GM19324 (cell line): ENCODE data around the gene KIF3B.
"Not testable (repeated sequence)": the region's sequence is repeated elsewhere in the genome, so short reads cannot be mapped to it uniquely, and the experiment has no call there.

Experiments used
- ATAC-seq: cut with Tn5 transposase; IDR thresholded peaks from one replicate; pipeline ENCODE4 v1.9.1; 2021; ENCODE audit warnings: mild to moderate bottlenecking, moderate library complexity; ENCODE audit not compliant: unreplicated experiment, low FRiP score

The KIF3B gene

DNA sequence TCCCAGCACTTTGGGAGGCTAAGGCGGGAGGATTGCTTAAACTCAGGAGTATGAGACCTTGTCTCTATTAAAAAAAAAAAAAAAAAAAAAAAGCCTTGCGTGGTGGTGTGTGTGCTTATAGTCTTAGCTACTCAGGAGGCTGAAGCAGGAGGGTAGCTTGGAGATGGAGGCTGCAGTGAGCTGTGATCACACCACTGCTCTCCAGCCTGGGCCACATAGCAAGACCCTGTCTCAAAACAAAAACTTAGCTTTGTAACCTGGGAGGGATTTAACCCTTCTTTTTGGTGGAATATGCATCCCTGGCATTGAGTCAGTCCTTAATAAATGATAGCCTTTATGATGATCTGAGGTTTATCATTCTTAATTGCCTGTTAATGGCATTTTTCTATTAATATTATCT is 93.4 kb downstream of the KIF3B start:
- ATAC-seq, result no peak

DNA sequence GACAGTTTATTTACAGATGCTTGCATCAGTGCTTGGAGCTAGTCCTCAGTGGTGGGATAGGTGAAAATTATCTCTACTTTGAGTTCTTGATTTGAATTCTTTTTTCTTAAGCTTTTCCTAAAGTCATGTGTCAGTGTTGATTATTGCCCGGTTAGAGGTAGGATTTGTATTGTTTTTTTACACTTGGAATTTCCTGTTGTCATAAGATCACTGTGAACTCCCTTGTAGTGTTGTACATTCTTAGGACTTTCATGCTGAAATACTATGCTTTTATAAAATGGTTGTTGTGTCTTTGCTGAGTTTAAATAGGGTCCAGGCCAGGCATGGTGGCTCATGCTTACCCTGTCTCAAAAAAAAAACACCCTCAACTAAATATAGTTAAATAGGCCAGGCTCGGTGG is 101.0 kb downstream of the KIF3B start:
- no peak for ATAC-seq

DNA sequence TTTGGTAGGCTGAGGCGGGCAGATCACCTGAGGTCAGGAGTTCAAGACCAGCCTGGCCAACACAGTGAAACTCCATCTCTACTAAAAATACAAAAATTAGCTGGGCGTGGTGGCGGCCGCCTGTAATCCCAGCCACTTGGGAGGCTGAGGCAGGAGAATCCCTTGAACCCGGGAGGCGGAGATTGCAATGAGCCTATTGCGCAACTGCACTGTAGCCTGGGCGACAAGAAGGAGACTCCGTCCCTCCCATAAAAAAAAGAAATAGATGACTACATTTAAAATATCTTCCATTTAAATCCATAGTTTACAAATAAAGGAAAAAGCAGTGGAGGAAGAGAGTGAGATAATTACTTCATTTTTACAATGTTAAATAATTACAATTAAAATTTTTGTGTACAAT is 102.6 kb downstream of the KIF3B start:
- ATAC-seq, result not testable (repeated sequence)

DNA sequence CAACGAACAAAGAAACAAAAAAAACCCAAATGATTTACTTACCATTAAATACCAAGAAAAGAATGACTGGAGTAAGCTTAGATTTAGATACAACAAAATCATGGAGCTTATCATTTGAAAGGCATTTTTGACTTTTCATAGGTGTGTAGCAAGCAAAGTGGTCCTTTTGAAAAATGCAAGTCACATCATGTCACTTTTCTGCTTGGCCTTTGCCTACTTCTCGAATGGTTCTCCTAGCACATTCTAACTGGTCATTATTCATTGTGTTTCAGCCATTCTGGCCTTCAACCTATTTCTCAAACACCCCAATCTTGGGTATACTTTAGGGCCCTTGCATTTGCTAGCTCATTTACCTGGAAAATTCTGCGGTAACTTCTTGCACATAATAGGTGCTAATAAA is 103.3 kb downstream of the KIF3B start:
- ATAC-seq, result no peak

DNA sequence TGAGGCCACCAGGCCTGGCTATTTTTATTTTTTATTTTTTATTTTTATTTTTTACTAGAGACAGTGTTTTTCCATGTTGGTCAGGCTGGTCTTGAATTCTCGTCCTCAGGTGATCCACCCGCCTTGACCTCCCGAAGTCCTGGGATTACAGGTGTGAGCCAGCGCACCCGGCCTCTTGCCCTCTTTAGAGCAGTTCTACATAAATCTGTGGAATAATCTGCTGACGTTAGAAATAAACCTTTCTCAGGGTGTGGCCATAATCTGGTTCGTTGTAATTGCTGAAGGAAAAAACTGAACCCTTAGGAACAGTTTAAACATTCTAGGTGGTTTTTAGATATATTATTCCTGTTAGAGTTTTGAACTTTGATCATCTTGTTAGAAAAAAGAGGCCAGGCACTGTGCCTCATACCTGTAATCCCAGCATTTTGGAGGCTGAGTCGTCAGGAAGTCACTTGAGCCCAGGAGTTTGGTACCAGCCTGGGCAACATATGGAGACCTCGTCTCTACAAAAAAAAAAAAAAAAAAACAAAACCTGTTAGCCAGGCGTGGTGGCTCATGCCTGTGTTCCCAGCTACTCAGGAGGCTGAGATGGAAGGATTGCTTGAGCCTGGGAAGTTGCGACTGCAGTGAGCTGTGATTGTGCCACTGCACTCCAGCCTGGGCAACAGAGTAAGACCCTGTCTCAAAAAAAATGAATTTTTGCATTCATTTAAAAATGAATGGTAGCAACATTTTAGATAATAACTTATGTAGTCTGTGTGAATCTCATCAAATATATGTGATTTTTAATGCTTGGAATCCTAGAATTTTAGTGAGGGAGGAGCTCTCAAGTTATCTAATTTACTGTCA is 104.9 kb downstream of the KIF3B start:
- no peak for ATAC-seq

DNA sequence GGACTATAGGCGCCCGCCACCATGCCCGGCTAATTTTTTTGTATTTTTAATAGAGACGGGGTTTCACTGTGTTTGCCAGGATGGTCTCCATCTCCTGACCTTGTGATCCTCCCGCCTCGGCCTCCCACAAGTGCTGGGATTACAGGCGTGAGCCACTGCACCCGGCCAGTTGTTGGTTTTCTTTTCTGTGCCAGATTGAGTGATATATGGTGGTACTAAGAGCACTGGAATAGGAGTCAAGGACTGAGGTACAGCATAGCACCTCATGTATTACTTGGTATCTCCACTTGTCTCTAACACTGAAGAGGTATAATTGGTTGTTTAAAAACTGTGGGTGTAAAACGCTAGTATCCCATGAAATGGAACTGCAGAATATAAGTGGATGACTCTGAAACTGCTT is 106.0 kb downstream of the KIF3B start:
- ATAC-seq, result not testable (repeated sequence)
